ENCODE results near the gene TMC1.

DNA sequence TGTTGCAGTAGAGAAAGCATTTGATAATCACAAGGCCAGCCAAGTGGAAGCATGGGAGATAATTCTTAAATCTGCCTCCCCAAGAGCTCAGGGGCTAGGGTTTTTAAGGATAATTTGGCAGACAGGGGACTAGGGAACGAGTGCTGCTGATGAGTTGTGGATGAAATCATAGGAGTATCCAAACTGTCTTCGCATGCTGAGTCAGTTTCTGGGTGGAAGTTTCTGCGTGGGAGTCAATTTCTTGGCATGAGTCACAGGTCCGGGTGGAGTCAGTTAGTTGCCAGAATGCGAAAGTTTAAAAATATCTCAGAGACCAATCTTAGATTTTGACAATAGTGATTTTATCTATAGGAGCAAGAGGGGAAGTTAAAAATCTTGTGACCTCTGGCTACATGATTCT lies 112.6 kb downstream of the TMC1 start:
- no peak for TF ChIP-seq ZNF565 (CRISPR knock-in tag; conservative IDR thresholded peaks at IDR 0.05; ENCODE audit: low read depth)
- no peak for TF ChIP-seq PATZ1 (CRISPR knock-in tag; IDR thresholded peaks at IDR 0.05; ENCODE audit: borderline replicate concordance)
- no peak for TF ChIP-seq ZNF70 (CRISPR knock-in tag; IDR thresholded peaks at IDR 0.05)
- no peak for TF ChIP-seq CREB5 (CRISPR knock-in tag; IDR thresholded peaks at IDR 0.05; ENCODE audit: low read depth)
- TF ChIP-seq OSR1 (CRISPR knock-in tag; IDR thresholded peaks at IDR 0.05): no peak
- TF ChIP-seq TCF4 (CRISPR knock-in tag; IDR thresholded peaks at IDR 0.05; ENCODE audit: borderline replicate concordance): no peak

All from SK-N-SH treated with all-trans-retinoic acid at 6 μM for 48 hours (cell line).